Measurements from ENCODE around the gene DYRK1B.

The DYRK1B gene

GRCh38 chr19:39837978-39838377, 4.0 kb upstream of the DYRK1B start:
- H3K4me3 ChIP-seq (ENCODE audit: low read depth, low read length), result no peak overlapping the region
- DNase-seq (ENCODE audit: low read depth), result no peak
- in situ Hi-C loops (cut with HindIII; ENCODE audit: low sequenced_read_pairs), result no loop called here
- TF ChIP-seq, protein P1, sequence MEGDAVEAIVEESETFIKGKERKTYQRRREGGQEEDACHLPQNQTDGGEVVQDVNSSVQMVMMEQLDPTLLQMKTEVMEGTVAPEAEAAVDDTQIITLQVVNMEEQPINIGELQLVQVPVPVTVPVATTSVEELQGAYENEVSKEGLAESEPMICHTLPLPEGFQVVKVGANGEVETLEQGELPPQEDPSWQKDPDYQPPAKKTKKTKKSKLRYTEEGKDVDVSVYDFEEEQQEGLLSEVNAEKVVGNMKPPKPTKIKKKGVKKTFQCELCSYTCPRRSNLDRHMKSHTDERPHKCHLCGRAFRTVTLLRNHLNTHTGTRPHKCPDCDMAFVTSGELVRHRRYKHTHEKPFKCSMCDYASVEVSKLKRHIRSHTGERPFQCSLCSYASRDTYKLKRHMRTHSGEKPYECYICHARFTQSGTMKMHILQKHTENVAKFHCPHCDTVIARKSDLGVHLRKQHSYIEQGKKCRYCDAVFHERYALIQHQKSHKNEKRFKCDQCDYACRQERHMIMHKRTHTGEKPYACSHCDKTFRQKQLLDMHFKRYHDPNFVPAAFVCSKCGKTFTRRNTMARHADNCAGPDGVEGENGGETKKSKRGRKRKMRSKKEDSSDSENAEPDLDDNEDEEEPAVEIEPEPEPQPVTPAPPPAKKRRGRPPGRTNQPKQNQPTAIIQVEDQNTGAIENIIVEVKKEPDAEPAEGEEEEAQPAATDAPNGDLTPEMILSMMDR (IDR thresholded peaks at IDR 0.05; ENCODE audit: low read depth, low read length, missing control alignments), result no peak

- TF ChIP-seq, protein P1 (IDR thresholded peaks at IDR 0.05; ENCODE audit: low read depth, low read length, missing control alignments), result no peak
- in situ Hi-C loops (cut with HindIII; ENCODE audit: low sequenced_read_pairs), result no loop called here
- DNase-seq (ENCODE audit: low read depth), result no peak
Observed at GRCh38 chr19:39834287-39834841, 402 bp upstream of the DYRK1B start.

DNA sequence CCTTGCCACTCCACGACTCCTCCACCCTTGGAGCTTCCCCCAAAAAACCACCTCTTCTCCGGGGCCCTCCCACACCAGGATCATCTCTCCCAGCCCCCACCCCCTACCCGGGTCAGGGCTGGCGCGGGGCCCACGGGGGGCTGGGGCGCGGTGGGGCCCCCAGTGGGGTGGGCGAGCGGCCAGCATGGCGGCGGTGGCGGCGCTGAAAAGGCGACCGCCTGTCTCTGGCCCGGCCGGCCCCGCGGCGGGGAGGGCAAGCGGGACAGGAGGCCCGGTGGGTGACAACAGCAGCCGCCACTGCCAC, 850 bp downstream of the DYRK1B start:
- in situ Hi-C loops (cut with HindIII; ENCODE audit: low sequenced_read_pairs), result no loop called here
- TF ChIP-seq, protein P1 (IDR thresholded peaks at IDR 0.05; ENCODE audit: low read depth, low read length, missing control alignments), result no peak
- peak overlapping the region; percentile 87 for H3K4me3 ChIP-seq (ENCODE audit: low read depth, low read length)
- DNase-seq (ENCODE audit: low read depth), result no peak

More at GRCh38 chr19:39834287-39834841, 402 bp upstream of the DYRK1B start:
- H3K4me3 ChIP-seq (ENCODE audit: low read depth, low read length), result peak overlapping the region; percentile 87

GRCh38 chr19:39832341-39833083, 1.4 kb downstream of the DYRK1B start:
- H3K4me3 ChIP-seq (ENCODE audit: low read depth, low read length), result peak overlapping the region; percentile 87
- in situ Hi-C loops (cut with HindIII; ENCODE audit: low sequenced_read_pairs), result no loop called here
- no peak for DNase-seq (ENCODE audit: low read depth)
- TF ChIP-seq, protein P1 (IDR thresholded peaks at IDR 0.05; ENCODE audit: low read depth, low read length, missing control alignments), result no peak

DNA sequence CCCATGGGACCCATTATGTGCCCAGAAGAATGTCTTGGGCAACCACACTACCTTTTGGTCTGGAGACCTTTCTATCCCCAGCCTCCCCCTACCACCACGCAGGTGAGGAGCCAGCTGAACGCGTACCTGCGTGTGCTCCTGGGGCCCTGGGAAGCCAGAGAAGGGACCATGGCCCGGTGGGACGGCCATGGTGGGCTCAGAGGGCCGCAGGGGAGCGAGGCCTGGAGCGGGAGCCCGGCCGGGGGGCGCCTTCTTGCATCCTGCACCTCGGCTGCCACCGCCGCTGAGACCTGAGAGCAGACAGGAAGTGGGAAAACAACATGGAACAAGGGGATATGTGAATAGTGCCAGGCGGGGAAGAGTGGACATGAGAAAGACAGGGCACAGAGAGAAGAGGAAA, 2.3 kb downstream of the DYRK1B start:
- in situ Hi-C loops (cut with HindIII; ENCODE audit: low sequenced_read_pairs), result no loop called here
- TF ChIP-seq, protein P1 (IDR thresholded peaks at IDR 0.05; ENCODE audit: low read depth, low read length, missing control alignments), result no peak
- no peak for DNase-seq (ENCODE audit: low read depth)
- H3K4me3 ChIP-seq (ENCODE audit: low read depth, low read length), result no peak overlapping the region

DNA sequence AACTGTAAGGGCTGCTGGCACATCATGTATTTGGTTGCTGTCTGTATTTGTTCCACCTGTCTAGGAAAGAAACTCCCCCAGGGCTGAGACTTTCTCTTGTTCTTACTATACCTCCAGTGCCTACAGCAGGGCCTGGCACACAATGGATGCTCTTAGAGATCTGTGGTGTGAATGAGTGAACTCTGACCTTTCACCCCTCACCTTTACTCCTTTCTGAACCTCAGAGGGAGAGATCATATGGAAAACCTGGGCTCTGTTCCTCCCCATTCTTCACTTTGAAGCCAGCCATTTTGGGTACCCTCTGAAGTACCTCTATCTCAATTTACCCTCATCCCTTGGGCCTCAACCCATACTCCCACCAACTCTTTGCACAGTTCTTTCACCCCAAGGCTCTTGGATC, 3.1 kb downstream of the DYRK1B start:
- in situ Hi-C loops (cut with HindIII; ENCODE audit: low sequenced_read_pairs), result no loop called here
- DNase-seq (ENCODE audit: low read depth), result no peak
- H3K4me3 ChIP-seq (ENCODE audit: low read depth, low read length), result no peak overlapping the region
- TF ChIP-seq, protein P1 (IDR thresholded peaks at IDR 0.05; ENCODE audit: low read depth, low read length, missing control alignments), result no peak

Data from astrocyte of the cerebellum (primary cell).